Tibial artery (tissue), 4 donors: ENCODE measurements around the gene NTRK2.

Experiments
- DNase-seq, 2 donors: peaks; one replicate each; pipeline ENCODE4 v3.0.0-alpha.2; 2019
- H3K27ac ChIP-seq, 2 donors: fragments of 200-600 bp; sonication (generic) in 1 of 2; 1 replicate in 1 of 2; 2 replicates in 1 of 2; pipeline ENCODE4 v1.5.1; 2018 to 2019; ENCODE audit warnings: mild to moderate bottlenecking in 1 of 2
- H3K27me3 ChIP-seq, 2 donors: fragments of 200-600 bp; sonication (generic) in 1 of 2; one replicate each; pipeline versions ENCODE4 v1.5.1 to v1.6.0; 2016 to 2019
- H3K36me3 ChIP-seq, 3 donors: fragments of 200-600 bp; sonication (generic) in 2 of 3; one replicate each; pipeline ENCODE4 v1.5.1; 2016 to 2019; ENCODE audit warnings: mild to moderate bottlenecking in 2 of 3
- H3K4me1 ChIP-seq, 4 donors: fragments of 200-600 bp; sonication (generic) in 2 of 4; 1 replicate in 3 of 4; 2 replicates in 1 of 4; pipeline ENCODE4 v1.5.1; 2016 to 2019
- H3K4me3 ChIP-seq, 2 donors: fragments of 200-600 bp; sonication (generic) in 1 of 2; 1 replicate in 1 of 2; 2 replicates in 1 of 2; pipeline ENCODE4 v1.5.1; 2018 to 2019; ENCODE audit warnings: mild to moderate bottlenecking in 2 of 2
- H3K9me3 ChIP-seq, 3 donors: fragments of 200-600 bp; sonication (generic) in 1 of 3; one replicate each; pipeline ENCODE4 v1.5.1; 2016 to 2019
- intact Hi-C: fragments of 100-400 bp; cut with DNase I; formaldehyde crosslinking; loops from one replicate; pipeline ENCODE4 v1.15.0; 2023; ENCODE audit warnings: low total_unique reads
- TF ChIP-seq, protein P1 (sequence below), 2 experiments: fragments of 200-600 bp in 1 of 2; fragments of 450-650 bp in 1 of 2; IDR thresholded peaks; one replicate each; pipeline ENCODE4 v1.5.1; 2017 to 2019; ENCODE audit warnings: antibody characterized with exemption in 2 of 2, mild to moderate bottlenecking in 1 of 2, moderate library complexity in 1 of 2

The NTRK2 gene

DNA sequence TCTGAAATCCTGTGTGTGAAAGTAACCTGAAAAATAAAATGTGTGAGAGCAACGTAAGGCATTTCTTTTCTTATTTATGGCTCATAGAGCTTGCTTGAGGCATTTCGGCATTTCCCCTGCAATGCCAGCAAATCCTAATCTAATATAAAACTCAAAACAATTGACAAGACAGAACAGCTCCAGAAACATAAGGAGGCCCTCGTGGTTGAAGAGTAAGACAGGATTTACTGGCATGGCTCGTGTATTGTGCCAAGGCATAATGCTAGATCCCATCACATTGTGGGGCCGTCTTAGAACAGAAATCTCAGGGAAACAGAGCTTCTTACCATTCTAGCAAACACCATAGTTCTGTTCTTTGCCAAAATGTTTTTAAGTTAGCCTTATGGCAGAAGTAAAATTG, 166.2 kb downstream of the NTRK2 start:
- intact Hi-C loops = no loop called here
- H3K4me1 ChIP-seq = peaks cover 0 to 13% (median 2%) of the 10 kb centered on the region in 4 donors
- H3K27ac ChIP-seq = no peak overlapping the region
- no peak overlapping the region for H3K4me3 ChIP-seq
- H3K27me3 ChIP-seq = no peaks in the 10 kb centered on the region
- TF ChIP-seq, protein P1, sequence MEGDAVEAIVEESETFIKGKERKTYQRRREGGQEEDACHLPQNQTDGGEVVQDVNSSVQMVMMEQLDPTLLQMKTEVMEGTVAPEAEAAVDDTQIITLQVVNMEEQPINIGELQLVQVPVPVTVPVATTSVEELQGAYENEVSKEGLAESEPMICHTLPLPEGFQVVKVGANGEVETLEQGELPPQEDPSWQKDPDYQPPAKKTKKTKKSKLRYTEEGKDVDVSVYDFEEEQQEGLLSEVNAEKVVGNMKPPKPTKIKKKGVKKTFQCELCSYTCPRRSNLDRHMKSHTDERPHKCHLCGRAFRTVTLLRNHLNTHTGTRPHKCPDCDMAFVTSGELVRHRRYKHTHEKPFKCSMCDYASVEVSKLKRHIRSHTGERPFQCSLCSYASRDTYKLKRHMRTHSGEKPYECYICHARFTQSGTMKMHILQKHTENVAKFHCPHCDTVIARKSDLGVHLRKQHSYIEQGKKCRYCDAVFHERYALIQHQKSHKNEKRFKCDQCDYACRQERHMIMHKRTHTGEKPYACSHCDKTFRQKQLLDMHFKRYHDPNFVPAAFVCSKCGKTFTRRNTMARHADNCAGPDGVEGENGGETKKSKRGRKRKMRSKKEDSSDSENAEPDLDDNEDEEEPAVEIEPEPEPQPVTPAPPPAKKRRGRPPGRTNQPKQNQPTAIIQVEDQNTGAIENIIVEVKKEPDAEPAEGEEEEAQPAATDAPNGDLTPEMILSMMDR (IDR thresholded peaks at IDR 0.05) = no peak
- no peaks in the 10 kb centered on the region for H3K36me3 ChIP-seq
- no peak for DNase-seq
- no peaks in the 10 kb centered on the region for H3K9me3 ChIP-seq

DNA sequence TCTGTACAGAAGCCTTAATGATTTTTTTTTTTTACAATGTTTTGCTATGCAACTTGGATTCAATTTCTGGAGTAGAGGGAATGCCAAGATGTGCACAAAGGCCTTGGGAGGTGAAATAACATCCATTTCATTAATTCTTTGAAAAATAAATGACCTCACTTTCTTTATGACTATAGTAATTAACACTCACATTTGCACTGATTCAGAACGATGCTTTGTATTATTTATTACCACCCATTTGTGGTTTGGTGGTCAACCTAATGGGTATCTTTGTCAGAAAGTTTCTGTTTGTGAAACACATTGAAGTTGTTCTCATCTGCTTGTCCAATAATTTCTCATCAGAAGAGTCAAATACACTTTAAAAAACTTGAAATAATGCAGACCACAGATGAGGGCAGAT, 169.3 kb downstream of the NTRK2 start:
- intact Hi-C loops = no loop called here
- DNase-seq = no peak
- H3K27me3 ChIP-seq = no peaks in the 10 kb centered on the region
- H3K27ac ChIP-seq = no peak overlapping the region
- H3K36me3 ChIP-seq = no peaks in the 10 kb centered on the region
- TF ChIP-seq, protein P1 (IDR thresholded peaks at IDR 0.05) = no peak
- H3K9me3 ChIP-seq = no peaks in the 10 kb centered on the region
- no peak overlapping the region for H3K4me3 ChIP-seq
- H3K4me1 ChIP-seq = peaks cover 0 to 13% (median 2%) of the 10 kb centered on the region in 4 donors

DNA sequence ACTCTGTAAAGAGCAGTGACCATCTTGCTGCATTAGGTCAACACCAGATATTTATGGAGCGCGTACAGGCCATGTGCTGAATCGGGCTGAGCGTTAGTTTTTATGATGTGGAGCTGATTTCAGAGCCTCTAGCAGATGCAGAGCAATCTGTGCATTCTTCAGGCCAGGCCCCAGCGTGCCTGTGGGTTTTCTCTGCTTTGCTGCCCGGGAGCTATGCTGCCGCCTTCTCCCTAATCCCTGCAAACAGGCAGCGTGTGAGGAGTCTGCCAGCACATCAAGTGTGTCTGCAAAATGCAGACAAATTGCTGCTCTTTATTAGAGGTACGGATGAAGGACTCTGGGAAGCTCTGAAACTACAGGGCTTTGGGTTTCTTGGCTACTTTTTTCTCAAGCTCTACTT, 170.0 kb downstream of the NTRK2 start:
- no peak overlapping the region for H3K4me3 ChIP-seq
- intact Hi-C loops = no loop called here
- no peaks in the 10 kb centered on the region for H3K9me3 ChIP-seq
- H3K27me3 ChIP-seq = no peaks in the 10 kb centered on the region
- TF ChIP-seq, protein P1 (IDR thresholded peaks at IDR 0.05) = no peak
- H3K27ac ChIP-seq = no peak overlapping the region
- no peak for DNase-seq
- H3K4me1 ChIP-seq = peaks cover 0 to 13% (median 2%) of the 10 kb centered on the region in 4 donors
- no peaks in the 10 kb centered on the region for H3K36me3 ChIP-seq

DNA sequence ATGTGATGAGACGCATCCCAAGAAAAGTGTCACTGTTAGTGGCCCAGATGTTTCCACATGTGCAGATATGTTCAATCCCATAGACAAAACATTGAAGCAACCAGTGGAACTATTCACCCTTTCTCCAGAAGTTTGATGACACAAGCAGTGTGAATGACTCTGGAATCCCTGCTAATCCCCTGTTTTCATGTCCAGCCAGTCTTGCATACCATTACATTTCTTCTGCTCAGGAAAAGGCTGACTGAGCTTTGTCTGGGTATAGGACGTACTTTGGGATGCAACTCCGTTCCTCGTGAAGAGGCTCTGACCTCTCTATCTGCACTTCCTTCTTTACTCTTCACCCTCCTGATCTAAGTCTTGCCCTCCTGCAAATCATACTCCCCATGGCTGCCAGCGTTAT, 172.4 kb downstream of the NTRK2 start:
- no peaks in the 10 kb centered on the region for H3K36me3 ChIP-seq
- intact Hi-C loops = no loop called here
- H3K27me3 ChIP-seq = no peaks in the 10 kb centered on the region
- TF ChIP-seq, protein P1 (IDR thresholded peaks at IDR 0.05) = no peak
- no peak for DNase-seq
- no peaks in the 10 kb centered on the region for H3K9me3 ChIP-seq
- no peak overlapping the region for H3K4me3 ChIP-seq
- no peak overlapping the region for H3K27ac ChIP-seq
- H3K4me1 ChIP-seq = peaks cover 0 to 13% (median 2%) of the 10 kb centered on the region in 4 donors

DNA sequence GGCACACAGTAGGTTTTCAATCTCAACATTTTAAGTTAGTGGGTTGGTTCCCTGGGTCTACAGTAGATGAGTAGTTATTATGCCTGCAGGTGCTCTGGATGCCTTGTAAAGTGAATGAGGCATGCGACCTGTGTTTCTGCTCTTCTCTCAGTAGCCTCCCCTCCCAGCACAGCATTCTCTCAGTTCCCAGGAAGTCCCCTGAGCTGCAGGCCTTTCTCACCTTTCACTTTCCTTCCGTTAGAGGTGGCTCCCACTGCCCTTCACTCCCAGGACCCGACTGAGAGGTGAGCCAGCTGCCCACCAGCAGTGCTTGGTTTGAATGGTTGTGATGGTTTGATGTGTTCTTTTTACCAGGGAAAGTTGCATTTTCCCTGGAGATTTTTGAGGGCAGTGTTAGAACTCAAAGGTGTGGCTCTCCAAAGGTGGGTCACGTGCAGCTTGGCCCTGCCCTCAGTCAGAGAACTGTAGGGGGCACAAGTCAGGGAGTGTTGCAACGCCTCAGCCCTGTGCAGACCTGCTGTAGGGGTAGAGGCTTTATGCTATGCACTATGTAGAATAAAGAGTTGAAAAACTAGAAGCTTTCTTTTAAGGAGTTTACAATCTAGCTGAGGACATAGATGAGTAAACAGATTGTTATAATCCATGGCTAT, 173.8 kb downstream of the NTRK2 start:
- TF ChIP-seq, protein P1 (IDR thresholded peaks at IDR 0.05) = no peak
- intact Hi-C loops = no loop called here
- H3K9me3 ChIP-seq = no peaks in the 10 kb centered on the region
- no peaks in the 10 kb centered on the region for H3K27me3 ChIP-seq
- H3K4me3 ChIP-seq = no peak overlapping the region
- peaks cover 0 to 13% (median 2%) of the 10 kb centered on the region in 4 donors for H3K4me1 ChIP-seq
- H3K27ac ChIP-seq = no peak overlapping the region
- H3K36me3 ChIP-seq = no peaks in the 10 kb centered on the region
- DNase-seq = no peak
